ENCODE measurements around the gene CNN2.

CNN2 gene

DNA sequence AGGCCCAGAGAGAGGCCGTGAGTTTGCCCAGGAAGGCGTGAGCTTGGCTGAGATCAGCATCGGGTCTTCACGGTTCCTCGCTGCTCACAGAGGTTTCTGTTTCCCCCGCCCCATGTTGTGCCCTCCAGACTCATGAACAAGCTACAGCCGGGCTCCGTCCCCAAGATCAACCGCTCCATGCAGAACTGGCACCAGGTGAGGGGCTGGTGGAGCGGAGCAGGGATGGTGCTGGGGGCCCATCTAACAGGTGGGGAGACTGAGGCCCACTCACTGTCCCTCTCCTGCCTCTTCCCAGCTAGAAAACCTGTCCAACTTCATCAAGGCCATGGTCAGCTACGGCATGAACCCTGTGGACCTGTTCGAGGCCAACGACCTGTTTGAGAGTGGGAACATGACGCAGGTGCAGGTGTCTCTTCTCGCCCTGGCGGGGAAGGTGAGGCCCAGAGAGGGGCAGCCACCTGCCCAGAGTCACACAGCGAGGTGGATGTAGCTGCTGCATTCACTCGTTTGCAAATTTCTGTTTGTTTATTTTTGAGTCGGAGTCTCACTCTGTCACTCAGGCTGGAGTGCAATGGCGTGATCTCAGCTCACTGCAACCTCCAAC, 6.0 kb downstream of the CNN2 start:
- no peak for DNase-seq

- DNase-seq: no peak
These were observed 9.7 kb downstream of the CNN2 start for GRCh38 chr19:1035998-1036621.

DNA sequence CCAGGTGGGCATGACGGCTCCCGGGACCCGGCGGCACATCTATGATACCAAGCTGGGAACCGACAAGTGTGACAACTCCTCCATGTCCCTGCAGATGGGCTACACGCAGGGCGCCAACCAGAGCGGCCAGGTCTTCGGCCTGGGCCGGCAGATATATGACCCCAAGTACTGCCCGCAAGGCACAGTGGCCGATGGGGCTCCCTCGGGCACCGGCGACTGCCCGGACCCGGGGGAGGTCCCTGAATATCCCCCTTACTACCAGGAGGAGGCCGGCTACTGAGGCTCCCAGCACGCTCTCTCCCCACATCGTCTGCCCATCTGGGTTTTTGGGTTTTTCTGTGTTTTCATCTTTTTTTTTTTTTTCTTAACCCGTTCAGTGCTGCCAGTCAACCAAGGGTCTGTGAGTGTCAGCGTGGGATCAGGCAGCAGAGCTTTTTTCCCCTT, 11.2 kb downstream of the CNN2 start:
- no peak for DNase-seq

DNA sequence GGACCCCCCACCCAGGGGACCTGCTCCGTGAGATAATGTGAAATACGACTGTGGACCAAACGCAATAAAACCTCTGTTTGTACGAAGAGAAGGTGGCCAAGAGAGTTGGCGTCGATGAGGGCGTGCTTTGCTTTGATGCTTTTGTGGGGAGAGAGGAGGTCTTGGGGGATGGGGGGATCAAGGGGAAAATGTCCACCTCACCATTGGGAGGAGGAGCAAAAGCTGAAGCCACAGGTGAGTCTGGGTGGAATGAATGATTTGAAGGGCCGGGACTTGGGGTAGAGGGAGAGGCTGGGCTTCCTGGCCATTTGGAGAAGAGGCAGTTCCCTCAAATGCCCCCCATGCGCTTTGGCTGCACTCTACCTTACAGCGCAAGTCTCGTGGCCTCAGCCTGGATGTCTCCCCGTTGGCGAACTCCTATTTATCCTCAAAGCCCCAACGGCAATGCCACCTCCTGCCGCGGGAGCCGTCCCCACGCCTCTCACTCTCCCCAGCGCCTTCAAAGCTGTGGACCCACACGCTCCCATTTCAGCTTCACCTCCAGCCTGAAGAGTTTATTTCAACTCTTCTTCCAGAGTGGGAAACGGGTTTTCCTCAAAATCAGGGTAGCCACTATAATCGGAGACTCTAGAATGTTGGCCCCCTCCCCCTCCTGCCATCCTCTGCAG, 12.7 kb downstream of the CNN2 start:
- no peak for DNase-seq

DNA sequence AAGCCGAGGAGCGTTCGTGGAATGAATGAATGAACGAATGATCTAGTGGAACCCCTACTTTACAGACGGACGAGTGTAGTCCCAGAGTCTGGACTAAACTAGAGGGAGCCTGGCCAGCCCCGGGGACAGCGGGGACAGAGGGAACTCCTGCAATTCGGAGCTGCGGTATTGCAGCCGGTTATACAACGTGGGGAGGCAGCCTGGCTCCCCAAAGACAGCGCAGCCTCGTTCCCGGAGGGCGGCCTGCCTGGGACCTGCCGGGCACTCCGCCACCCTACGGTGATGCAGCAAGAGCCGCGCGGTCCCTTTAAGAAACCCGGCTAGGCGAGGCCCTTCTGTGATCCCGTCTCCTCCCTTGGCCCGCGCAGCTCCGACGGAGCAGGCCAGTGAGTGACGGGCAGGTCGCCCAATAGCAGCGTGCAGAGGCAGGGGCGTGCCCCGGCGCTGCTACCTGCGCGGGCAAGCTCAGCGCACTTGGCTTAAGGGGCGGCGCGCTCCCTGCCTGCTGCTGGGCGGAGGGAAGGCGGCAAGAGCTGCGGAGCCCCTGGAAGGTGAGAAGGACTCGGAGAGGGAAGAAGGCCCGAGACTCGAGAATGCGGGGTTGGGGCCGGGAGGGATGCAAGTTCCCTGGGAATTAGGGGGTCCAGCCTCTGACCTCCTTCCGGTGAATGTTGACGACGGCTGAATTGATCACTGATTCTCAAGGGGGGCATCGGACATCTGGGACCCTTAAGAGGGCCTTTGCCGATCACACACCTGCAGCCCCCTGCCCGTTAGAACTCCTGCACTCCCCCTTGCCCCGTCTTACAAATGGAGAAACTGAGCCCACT, 13.5 kb downstream of the CNN2 start, which contains the start of gene ABCA7:
Gene ABCA7 (plus strand): TSS at position 462 of the 830 bp plus-strand sequence. CDS start 1,255 bp downstream, outside the sequence.
- peak; percentile 98 for DNase-seq

DNA sequence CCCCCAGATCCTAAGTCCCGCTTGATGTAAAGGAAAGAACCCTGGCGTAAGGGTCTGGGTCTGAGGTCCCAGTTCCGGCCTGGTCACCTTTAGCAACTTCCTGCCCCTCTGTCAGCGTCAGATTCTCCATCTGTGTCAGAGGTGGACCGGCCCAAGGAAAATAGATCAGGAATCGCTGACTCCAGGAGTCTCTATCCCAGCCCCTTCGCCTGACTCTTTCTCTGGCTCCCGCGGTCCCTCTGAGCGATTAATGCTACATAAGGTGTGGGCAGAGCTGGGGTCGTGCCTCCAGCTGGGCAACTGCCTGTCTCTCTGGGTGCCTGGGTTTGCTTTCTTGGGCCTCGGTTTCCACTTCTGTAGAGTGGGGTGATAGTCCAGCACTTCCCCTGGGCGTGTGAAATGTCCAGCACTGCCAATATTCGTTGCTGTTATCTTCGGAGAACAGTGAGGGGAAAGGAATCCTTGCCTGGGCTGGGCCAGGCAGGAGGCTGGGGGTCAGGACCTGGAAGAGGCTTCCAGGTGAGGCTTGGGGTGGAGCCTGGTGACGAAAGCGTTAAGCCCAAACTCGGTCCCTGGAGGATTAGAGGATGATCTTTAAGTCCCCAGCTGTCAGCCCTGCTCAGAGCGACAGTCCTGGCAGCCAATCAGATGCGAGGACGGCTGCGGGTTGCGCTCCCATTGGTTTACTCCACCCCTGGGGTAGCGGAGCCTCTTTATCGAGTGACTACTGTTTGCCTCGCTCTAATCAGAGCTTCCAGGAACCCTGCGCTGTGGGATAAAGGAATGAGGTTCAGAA, 14.3 kb downstream of the CNN2 start:
- DNase-seq: peak; percentile 78

- DNase-seq: no peak
These were observed 14.9 kb downstream of the CNN2 start for GRCh38 chr19:1041272-1041834.

GRCh38 chr19:1041835-1042685, 15.7 kb downstream of the CNN2 start:
- peak; percentile 51 for DNase-seq

- peak; percentile 82 for DNase-seq
These were observed 16.5 kb downstream of the CNN2 start for GRCh38 chr19:1042689-1043511.

DNA sequence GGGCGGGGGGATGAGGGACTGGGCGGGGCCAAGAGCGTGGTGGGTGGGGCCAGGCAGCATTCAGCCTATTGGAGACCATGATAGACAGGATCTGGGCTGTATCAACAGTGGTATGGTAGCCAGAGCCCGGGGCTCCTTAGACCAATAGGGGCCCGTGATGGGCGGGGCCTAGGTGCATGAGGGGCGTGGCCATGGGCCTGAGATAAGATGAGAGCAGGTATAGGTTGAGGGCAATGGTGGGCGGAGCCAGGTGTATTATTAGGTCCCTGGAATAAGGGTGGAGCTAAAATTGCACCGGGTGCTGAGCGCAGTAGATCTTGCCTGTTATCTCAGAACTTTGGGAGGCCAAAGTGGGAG, 18.8 kb downstream of the CNN2 start:
- no peak for DNase-seq

GRCh38 chr19:1046117-1046626, 19.8 kb downstream of the CNN2 start:
- no peak for DNase-seq

- no peak for DNase-seq
These were observed 20.7 kb downstream of the CNN2 start for GRCh38 chr19:1046836-1047695.

- DNase-seq: no peak
These were observed 21.3 kb downstream of the CNN2 start for GRCh38 chr19:1047696-1048147.

DNA sequence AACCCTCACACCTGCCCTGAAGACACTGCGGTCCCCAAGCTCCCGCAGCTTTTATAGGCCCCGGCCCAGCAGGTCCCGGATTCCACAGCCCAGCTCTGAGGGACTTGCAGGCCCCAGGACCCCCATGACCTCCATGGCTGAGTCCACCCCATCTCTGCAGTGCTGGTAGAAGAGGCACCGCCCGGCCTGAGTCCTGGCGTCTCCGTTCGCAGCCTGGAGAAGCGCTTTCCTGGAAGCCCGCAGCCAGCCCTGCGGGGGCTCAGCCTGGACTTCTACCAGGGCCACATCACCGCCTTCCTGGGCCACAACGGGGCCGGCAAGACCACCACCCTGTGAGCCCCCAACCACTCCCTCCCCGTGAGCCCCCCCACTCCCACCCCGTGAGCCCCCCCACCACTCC, 22.7 kb downstream of the CNN2 start:
- DNase-seq: no peak

DNA sequence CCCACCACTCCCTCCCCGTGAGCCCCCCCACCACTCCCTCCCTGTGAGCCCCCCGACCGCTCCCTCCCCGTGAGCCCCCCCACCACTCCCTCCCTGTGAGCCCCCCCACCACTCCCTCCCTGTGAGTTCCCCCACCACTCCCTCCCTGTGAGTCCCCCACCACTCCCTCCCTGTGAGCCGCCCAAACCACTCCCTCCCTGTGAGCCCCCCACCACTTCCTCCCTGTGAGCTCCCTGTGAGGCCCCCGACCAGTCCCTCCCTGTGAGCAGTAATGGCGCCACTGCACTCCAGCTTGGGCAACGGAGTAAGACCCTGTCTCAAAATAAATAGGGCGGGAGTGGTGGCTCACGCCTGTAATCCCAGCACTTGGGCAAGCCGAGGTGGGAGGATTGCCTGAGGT, 23.4 kb downstream of the CNN2 start:
- no peak for DNase-seq

DNA sequence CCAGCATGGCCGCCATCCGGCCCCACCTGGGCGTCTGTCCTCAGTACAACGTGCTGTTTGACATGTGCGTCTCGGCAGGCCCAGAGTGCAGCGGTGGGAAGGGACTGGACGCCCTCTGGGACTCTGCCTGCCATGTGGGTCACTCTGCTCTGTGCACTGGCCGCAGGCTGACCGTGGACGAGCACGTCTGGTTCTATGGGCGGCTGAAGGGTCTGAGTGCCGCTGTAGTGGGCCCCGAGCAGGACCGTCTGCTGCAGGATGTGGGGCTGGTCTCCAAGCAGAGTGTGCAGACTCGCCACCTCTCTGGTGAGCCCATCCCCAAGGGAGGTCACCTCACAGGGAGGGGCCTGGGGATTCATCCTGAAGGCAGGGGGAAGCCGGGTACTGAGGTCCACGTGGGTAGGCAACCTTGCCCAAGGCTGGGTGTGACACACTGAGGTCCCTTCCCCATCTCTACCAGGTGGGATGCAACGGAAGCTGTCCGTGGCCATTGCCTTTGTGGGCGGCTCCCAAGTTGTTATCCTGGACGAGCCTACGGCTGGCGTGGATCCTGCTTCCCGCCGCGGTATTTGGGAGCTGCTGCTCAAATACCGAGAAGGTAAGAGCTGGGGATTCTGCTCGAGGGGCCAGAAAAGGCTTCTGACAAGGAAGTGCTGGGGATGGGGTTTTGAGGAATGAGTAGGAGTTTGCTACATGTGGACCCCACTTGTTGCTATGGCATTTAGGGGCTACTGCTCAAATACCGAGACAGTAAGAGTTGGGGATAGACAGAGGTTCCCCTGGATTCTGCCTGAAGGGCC, 24.8 kb downstream of the CNN2 start:
- no peak for DNase-seq

- no peak for DNase-seq
These were observed 25.4 kb downstream of the CNN2 start for GRCh38 chr19:1051791-1052190.

GRCh38 chr19:1052349-1052975, 26.1 kb downstream of the CNN2 start:
- no peak for DNase-seq

Data from DMS79 treated with DMSO at 0.1 percent for 48 hours (cell line).